BE2C (cell line): Measurements from ENCODE around the gene EIF2D.

ENCODE experiments used
- DNase-seq: peaks from one replicate; pipeline ENCODE4 v3.0.0-alpha.2; 2020
- H3K27me3 ChIP-seq: fragments of 250-450 bp; sonication (Bioruptor Pico); 2 replicates; pipeline ENCODE4 v1.5.1; 2020; ENCODE audit warnings: mild to moderate bottlenecking
- H3K36me3 ChIP-seq: fragments of 250-450 bp; sonication (Bioruptor Pico); 2 replicates; pipeline ENCODE4 v1.5.1; 2020; ENCODE audit warnings: mild to moderate bottlenecking
- H3K4me1 ChIP-seq: fragments of 250-450 bp; sonication (Bioruptor Pico); 2 replicates; pipeline ENCODE4 v1.5.1; 2020
- H3K4me3 ChIP-seq: 2 replicates; pipeline ENCODE4 v1.5.1; 2011; ENCODE audit warnings: low read depth, low read length
- H3K9me3 ChIP-seq: fragments of 250-450 bp; sonication (Bioruptor Pico); 2 replicates; pipeline ENCODE4 v1.5.1; 2020
- CTCF ChIP-seq: IDR thresholded peaks from 2 replicates; pipeline ENCODE4 v1.5.1; 2012; ENCODE audit warnings: mild to moderate bottlenecking, low read depth, low read length

Gene EIF2D

GRCh38 chr1:206578068-206578977 lies 33.9 kb downstream of the EIF2D start:
- Histone ChIP-seq H3K27me3 (no peaks in the 10 kb centered on the region), H3K9me3 (no peaks in the 10 kb centered on the region), H3K4me3 (no peak overlapping the region), H3K36me3 (no peaks in the 10 kb centered on the region), H3K4me1 (no peaks in the 10 kb centered on the region)
- TF ChIP-seq CTCF, result no peak
- DNase-seq, result no peak

DNA sequence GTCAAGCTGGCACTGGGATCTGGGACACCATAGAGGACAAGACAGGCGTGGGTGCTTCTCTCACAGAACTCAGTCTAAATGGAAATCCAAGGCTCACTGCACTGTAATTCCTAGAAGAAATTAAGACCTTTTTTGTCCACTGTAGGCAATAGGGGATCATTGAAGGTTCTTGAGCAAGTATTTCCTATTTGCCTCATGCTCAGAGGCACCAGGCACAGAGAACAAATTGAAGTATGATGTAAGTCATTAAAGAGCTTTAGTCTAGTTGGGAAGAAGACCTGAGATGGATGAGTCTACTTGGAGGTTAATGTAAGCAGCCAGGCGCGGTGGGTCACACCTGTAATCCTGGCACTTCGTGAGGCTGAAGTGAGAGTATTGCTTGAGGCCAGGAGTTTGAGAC lies 34.6 kb downstream of the EIF2D start:
- DNase-seq, result no peak
- no peak overlapping the region for H3K4me3 ChIP-seq
- no peaks in the 10 kb centered on the region for H3K36me3 ChIP-seq
- no peaks in the 10 kb centered on the region for H3K9me3 ChIP-seq
- H3K27me3 ChIP-seq, result no peaks in the 10 kb centered on the region
- no peaks in the 10 kb centered on the region for H3K4me1 ChIP-seq
- no peak for TF ChIP-seq CTCF

DNA sequence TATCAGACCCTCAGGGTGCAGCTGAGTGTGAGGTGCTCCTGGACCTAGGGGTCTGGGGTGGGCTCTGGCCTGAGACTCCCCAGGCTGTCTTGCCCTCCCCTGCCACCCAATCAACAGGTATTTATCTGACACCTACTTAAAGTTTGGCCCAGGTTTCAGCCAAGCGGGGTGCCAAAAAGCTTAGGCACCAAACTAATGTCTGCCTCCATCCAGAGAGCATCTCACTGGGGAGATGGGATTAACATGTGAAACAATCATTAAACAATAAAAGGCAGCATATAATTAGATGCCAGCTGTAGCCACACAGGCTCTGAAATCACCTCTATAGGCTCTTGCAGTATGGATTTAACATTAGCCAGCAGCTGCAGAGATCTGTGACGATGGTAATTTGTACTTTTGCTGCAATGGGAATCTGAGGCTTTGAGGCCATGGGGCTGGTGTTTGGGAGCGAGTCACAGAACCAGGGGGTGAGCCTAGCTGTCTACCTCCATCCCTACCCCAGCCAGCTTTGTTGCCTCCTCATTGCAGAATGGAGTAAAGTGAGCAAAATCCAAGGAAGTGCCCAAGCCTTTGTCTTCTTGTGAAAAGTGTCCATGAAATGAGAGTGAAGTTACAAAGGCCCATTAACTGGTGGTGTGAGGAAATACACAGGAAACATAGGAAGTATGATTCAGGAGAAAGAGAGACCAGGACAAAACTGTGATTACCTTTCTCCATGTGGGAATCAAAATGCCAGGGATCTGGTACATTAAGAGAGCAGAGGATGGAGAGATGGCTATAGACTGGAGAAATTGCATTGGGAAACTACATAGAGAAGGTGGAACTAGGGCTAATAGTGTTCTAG lies 36.1 kb downstream of the EIF2D start:
- Histone ChIP-seq H3K27me3 (no peaks in the 10 kb centered on the region), H3K36me3 (no peaks in the 10 kb centered on the region), H3K4me1 (no peaks in the 10 kb centered on the region), H3K4me3 (no peak overlapping the region), H3K9me3 (no peaks in the 10 kb centered on the region)
- no peak for TF ChIP-seq CTCF
- no peak for DNase-seq

DNA sequence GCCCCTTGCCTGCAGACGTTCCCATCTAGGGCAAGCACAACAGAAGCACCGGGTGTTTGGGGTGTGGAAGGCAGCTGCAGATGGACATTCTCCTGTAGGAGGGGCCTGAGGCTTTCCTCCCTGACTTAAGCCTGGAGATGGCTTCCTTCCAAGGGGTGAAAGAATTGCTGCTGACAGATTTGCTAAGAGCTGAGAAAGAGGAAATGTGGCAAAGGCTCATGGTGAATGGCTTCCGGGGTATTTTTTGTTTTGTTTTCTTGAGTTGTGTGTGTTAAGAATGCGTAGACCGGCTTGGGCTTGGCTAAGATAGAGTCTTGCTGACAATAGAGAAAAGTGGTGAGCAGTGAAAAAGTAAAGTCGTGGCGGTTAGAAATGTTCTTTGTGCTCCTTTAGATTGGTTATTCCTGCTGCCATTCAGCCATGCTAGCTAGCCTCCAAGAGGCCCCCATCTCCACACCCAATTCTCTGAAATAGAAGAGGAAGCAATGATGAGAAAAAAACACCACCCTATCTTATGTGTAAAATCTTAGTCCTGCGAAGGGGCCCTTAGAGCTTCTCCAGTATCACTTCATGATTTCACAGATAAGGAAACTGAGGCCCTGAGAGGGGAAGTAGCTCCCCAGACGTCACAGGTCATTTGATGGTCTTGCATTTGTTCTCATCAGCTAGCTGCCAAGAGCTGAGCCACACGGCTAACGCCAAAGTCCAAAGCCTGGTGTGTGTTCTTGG lies 36.9 kb downstream of the EIF2D start:
- no peaks in the 10 kb centered on the region for H3K4me1 ChIP-seq

DNA sequence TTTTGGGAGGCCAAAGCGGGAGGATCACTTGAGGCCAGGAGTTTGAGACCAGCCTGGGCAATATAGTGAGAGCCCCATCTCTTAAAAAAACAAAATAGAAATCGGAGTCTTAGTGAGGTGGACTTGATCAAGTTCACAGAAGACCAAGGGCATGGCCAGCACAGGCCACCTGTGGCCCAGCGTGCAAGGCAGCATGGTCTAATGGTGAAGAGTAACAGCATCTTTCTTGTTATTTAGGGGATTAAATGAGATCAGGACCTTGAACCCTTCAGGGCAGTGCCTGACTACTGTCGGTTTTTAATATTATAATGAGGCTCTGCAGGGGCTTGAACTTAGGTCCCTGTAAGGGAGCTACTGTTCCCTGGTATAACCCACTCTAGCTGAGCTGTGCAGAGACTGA lies 38.5 kb downstream of the EIF2D start:
- Histone ChIP-seq H3K36me3 (no peaks in the 10 kb centered on the region), H3K9me3 (no peaks in the 10 kb centered on the region), H3K4me1 (no peaks in the 10 kb centered on the region), H3K27me3 (no peaks in the 10 kb centered on the region), H3K4me3 (no peak overlapping the region)
- no peak for DNase-seq
- TF ChIP-seq CTCF, result no peak

More for the DNA sequence above, 36.9 kb downstream of the EIF2D start:
- no peak for TF ChIP-seq CTCF
- Histone ChIP-seq H3K4me3 (no peak overlapping the region), H3K36me3 (no peaks in the 10 kb centered on the region), H3K27me3 (no peaks in the 10 kb centered on the region), H3K9me3 (no peaks in the 10 kb centered on the region)
- DNase-seq, result no peak
